OCI-LY3 (cell line): Measurements from ENCODE around the gene ASCC3.

Source experiments
- EZH2phosphoT487 ChIP-seq: fragments of 200-600 bp; shearing (Covaris generic); IDR thresholded peaks from 2 replicates; pipeline ENCODE4 v1.6.1; 2018; ENCODE audit warnings: antibody characterized with exemption, mixed run types, low read depth
- TF ChIP-seq, protein P1 (sequence below): fragments of 200-600, 300-600 bp; sonication (generic); IDR thresholded peaks from 2 replicates; pipeline ENCODE4 v1.5.1; 2014; ENCODE audit warnings: antibody characterized with exemption, low read length, low read depth

DNA sequence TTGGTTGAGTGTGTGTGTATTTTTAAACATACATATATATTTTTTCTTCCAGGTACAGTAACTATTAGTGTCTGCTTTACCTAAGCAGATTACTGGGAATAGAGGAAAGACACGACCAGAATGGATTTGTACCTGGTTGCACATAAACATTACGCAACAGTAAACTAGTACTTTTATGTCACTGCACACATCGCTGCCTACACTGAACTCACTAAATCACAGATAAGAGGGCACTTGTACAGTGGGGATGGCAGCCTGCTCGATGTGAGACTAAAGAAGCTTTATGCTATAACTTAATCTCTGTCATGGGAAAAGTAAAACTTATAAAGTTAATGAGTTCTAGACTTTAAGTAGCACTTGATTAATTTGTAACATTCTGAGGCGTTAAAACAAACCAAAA is 326.9 kb downstream of the ASCC3 start:
- TF ChIP-seq, protein P1, sequence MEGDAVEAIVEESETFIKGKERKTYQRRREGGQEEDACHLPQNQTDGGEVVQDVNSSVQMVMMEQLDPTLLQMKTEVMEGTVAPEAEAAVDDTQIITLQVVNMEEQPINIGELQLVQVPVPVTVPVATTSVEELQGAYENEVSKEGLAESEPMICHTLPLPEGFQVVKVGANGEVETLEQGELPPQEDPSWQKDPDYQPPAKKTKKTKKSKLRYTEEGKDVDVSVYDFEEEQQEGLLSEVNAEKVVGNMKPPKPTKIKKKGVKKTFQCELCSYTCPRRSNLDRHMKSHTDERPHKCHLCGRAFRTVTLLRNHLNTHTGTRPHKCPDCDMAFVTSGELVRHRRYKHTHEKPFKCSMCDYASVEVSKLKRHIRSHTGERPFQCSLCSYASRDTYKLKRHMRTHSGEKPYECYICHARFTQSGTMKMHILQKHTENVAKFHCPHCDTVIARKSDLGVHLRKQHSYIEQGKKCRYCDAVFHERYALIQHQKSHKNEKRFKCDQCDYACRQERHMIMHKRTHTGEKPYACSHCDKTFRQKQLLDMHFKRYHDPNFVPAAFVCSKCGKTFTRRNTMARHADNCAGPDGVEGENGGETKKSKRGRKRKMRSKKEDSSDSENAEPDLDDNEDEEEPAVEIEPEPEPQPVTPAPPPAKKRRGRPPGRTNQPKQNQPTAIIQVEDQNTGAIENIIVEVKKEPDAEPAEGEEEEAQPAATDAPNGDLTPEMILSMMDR, result no peak
- no peak for TF ChIP-seq EZH2phosphoT487
